ENCODE measurements around the gene SMARCAL1. TPM values are rescaled to one million over a fixed set of nuclear protein-coding genes. Genes with fewer than 3 reads are reported as not detected.

SMARCAL1 gene
- total RNA-seq, 1 experiment from 2014 or later, result 20.9 TPM

- no peak for ATAC-seq
- POLR2A ChIA-PET, result no interaction called here
Measured at GRCh38 chr2:216450346-216450745, 38.1 kb downstream of the SMARCAL1 start.

GRCh38 chr2:216450784-216451183 lies 38.5 kb downstream of the SMARCAL1 start:
- TF ChIP-seq ZNF512 (CRISPR knock-in tag; IDR thresholded peaks at IDR 0.05; ENCODE audit: borderline replicate concordance), result no peak
- TF ChIP-seq JAZF1 (CRISPR knock-in tag; IDR thresholded peaks at IDR 0.05), result no peak
- no peak for TF ChIP-seq ZNF396 (CRISPR knock-in tag; IDR thresholded peaks at IDR 0.05; ENCODE audit: borderline replicate concordance)
- TF ChIP-seq NR1H2 (CRISPR knock-in tag; IDR thresholded peaks at IDR 0.05), result no peak
- no peak for TF ChIP-seq ZNF219 (CRISPR knock-in tag; IDR thresholded peaks at IDR 0.05; ENCODE audit: borderline replicate concordance)
- TF ChIP-seq NR2C2 (CRISPR knock-in tag; IDR thresholded peaks at IDR 0.05), result no peak
- TF ChIP-seq MAX (CRISPR knock-in tag; IDR thresholded peaks at IDR 0.05), result no peak
- no peak for TF ChIP-seq JUN (CRISPR knock-in tag; IDR thresholded peaks at IDR 0.05)
- TF ChIP-seq ZNF281 (CRISPR knock-in tag; IDR thresholded peaks at IDR 0.05), result no peak
- TF ChIP-seq SMAD4 (CRISPR knock-in tag; IDR thresholded peaks at IDR 0.05), result no peak
- no peak for TF ChIP-seq MXD4 (CRISPR knock-in tag; IDR thresholded peaks at IDR 0.05; ENCODE audit: borderline replicate concordance)
- no peak for TF ChIP-seq SP1 (CRISPR knock-in tag; conservative IDR thresholded peaks at IDR 0.05)
- no peak for TF ChIP-seq FOXP1 (CRISPR knock-in tag; IDR thresholded peaks at IDR 0.05; ENCODE audit: borderline replicate concordance)
- TF ChIP-seq NFATC4 (CRISPR knock-in tag; IDR thresholded peaks at IDR 0.05), result no peak
- no peak for TF ChIP-seq E2F4 (CRISPR knock-in tag; IDR thresholded peaks at IDR 0.05; ENCODE audit: borderline replicate concordance, low read depth)
- TF ChIP-seq SMAD3 (CRISPR knock-in tag; IDR thresholded peaks at IDR 0.05; ENCODE audit: borderline replicate concordance), result no peak
- TF ChIP-seq ERG (CRISPR knock-in tag; IDR thresholded peaks at IDR 0.05), result no peak
- no peak for TF ChIP-seq RORB (CRISPR knock-in tag; IDR thresholded peaks at IDR 0.05)
- TF ChIP-seq USF1 (CRISPR knock-in tag; IDR thresholded peaks at IDR 0.05), result no peak
- no peak for TF ChIP-seq ATF6 (CRISPR knock-in tag; IDR thresholded peaks at IDR 0.05)
- H3K9me3 Mint-ChIP-seq, result peaks cover 31% of the 10 kb centered on the region
- peaks cover 6% of the 10 kb centered on the region for H3K4me1 Mint-ChIP-seq
- ATAC-seq, result no peak
- DNase-seq (ENCODE audit: low spot score), result no peak
- no peak overlapping the region for H3K27ac Mint-ChIP-seq
- no peak overlapping the region for H3K4me3 Mint-ChIP-seq
- H3K36me3 Mint-ChIP-seq, result peaks cover 91% of the 10 kb centered on the region
- no peaks in the 10 kb centered on the region for H3K27me3 Mint-ChIP-seq (ENCODE audit: low read depth)
- CTCF ChIA-PET, result no interaction called here
- POLR2A ChIA-PET, result no interaction called here

More at GRCh38 chr2:216450346-216450745, 38.1 kb downstream of the SMARCAL1 start:
- DNase-seq (ENCODE audit: low spot score), result no peak
- H3K36me3 Mint-ChIP-seq, result peaks cover 87% of the 10 kb centered on the region
- H3K4me3 Mint-ChIP-seq, result no peak overlapping the region
- H3K27ac Mint-ChIP-seq, result no peak overlapping the region
- peaks cover 27% of the 10 kb centered on the region for H3K9me3 Mint-ChIP-seq
- H3K27me3 Mint-ChIP-seq (ENCODE audit: low read depth), result no peaks in the 10 kb centered on the region
- no peak for TF ChIP-seq ZNF425 (CRISPR knock-in tag; conservative IDR thresholded peaks at IDR 0.05)
- TF ChIP-seq NFATC4 (CRISPR knock-in tag; IDR thresholded peaks at IDR 0.05), result no peak
- TF ChIP-seq TEAD1 (CRISPR knock-in tag; IDR thresholded peaks at IDR 0.05), result no peak
- CTCF ChIA-PET, result no interaction called here
- H3K4me1 Mint-ChIP-seq, result peaks cover 10% of the 10 kb centered on the region
